HCT116 (cell line): Measurements from ENCODE around the gene ROBO1.

Experiments used
- ATF3 ChIP-seq: IDR thresholded peaks from 2 replicates; pipeline ENCODE4 v1.6.1; 2012
- CEBPB ChIP-seq: IDR thresholded peaks from 2 replicates; pipeline ENCODE4 v1.6.1; 2012; ENCODE audit warnings: low read depth
- CTCF ChIP-seq, 3 experiments: fragments of 200-600 bp in 1 of 3; sonication (generic) in 1 of 3; IDR thresholded peaks in 2 of 3; conservative IDR thresholded peaks in 1 of 3; 2 replicates each; pipeline ENCODE4 v1.5.1; 2012 to 2017; ENCODE audit warnings: low read depth in 2 of 3, low read length in 2 of 3, antibody characterized with exemption in 1 of 3, borderline replicate concordance in 1 of 3, control low read depth in 1 of 3, mild to moderate bottlenecking in 1 of 3, mixed read lengths in 1 of 3, mixed run types in 1 of 3, moderate library complexity in 1 of 3; ENCODE audit not compliant: insufficient read depth in 1 of 3
- ELF1 ChIP-seq: IDR thresholded peaks from 2 replicates; pipeline ENCODE4 v1.6.1; 2012; ENCODE audit warnings: low read depth, borderline replicate concordance
- EZH2 ChIP-seq: fragments of 200-600 bp; sonication (generic); IDR thresholded peaks from 2 replicates; pipeline ENCODE4 v1.6.1; 2017; ENCODE audit warnings: antibody characterized with exemption, mixed run types
- JUND ChIP-seq: IDR thresholded peaks from 2 replicates; pipeline ENCODE4 v1.6.1; 2012
- MAX ChIP-seq: IDR thresholded peaks from 2 replicates; pipeline ENCODE4 v1.6.1; 2012
- POLR2A ChIP-seq: IDR thresholded peaks from 2 replicates; pipeline ENCODE4 v1.7.0; 2011; ENCODE audit warnings: borderline replicate concordance; ENCODE audit not compliant: insufficient read depth, insufficient read length; ENCODE audit errors: extremely low read depth
- POLR2AphosphoS5 ChIP-seq: IDR thresholded peaks from 2 replicates; pipeline ENCODE4 v1.6.1; 2011; ENCODE audit warnings: mild to moderate bottlenecking, low read depth, low read length, moderate library complexity
- RAD21 ChIP-seq: IDR thresholded peaks from 2 replicates; pipeline ENCODE4 v1.6.1; 2012; ENCODE audit warnings: low read depth, mild to moderate bottlenecking
- SP1 ChIP-seq: IDR thresholded peaks from 2 replicates; pipeline ENCODE4 v1.6.1; 2012; ENCODE audit warnings: low read depth
- YY1 ChIP-seq: IDR thresholded peaks from 2 replicates; pipeline ENCODE4 v1.6.1; 2011; ENCODE audit warnings: low read length, low read depth, moderate library complexity, mild to moderate bottlenecking; ENCODE audit not compliant: insufficient replicate concordance; ENCODE audit errors: extremely low read depth
- ZNF274 ChIP-seq: fragments of 200-500 bp; sonication (Bioruptor generic); IDR thresholded peaks from 2 replicates; pipeline ENCODE4 v1.6.1; 2014; ENCODE audit warnings: mild to moderate bottlenecking, low read depth, low read length, inconsistent platforms

GRCh38 chr3:78683284-78683683 is 1084.5 kb downstream of the ROBO1 start:
- no peak for TF ChIP-seq JUND
- no peak for TF ChIP-seq CTCF (IDR thresholded peaks at IDR 0.05 in 2 of 3, conservative IDR thresholded peaks at IDR 0.05 in 1 of 3; ENCODE audit: borderline replicate concordance in 1 of 3, insufficient read depth in 1 of 3, low read depth in 2 of 3, low read length in 2 of 3)
- TF ChIP-seq ATF3: no peak
- no peak for TF ChIP-seq CEBPB
- TF ChIP-seq POLR2AphosphoS5: no peak
- TF ChIP-seq POLR2A: no peak
- no peak for TF ChIP-seq RAD21
- TF ChIP-seq ZNF274: no peak
- TF ChIP-seq EZH2: no peak
- no peak for TF ChIP-seq YY1
- no peak for TF ChIP-seq MAX
- no peak for TF ChIP-seq ELF1
- no peak for TF ChIP-seq SP1
